A673 (cell line): ENCODE results near the gene P4HA1.

Experiments used
- EZH2 ChIP-seq: fragments of 200-600 bp; sonication (generic); IDR thresholded peaks from 2 replicates; pipeline ENCODE4 v1.6.1; 2017; ENCODE audit warnings: borderline replicate concordance, low read depth, mild to moderate bottlenecking, mixed read lengths, antibody characterized with exemption, low read length; ENCODE audit not compliant: poor library complexity, severe bottlenecking
- TF ChIP-seq, protein P1 (sequence below): fragments of 300-800, 200-600 bp; sonication (generic); conservative IDR thresholded peaks from 2 replicates; pipeline ENCODE4 v1.5.1; 2017; ENCODE audit warnings: low read depth, mild to moderate bottlenecking, antibody characterized with exemption, low read length, moderate library complexity, mixed read lengths

DNA sequence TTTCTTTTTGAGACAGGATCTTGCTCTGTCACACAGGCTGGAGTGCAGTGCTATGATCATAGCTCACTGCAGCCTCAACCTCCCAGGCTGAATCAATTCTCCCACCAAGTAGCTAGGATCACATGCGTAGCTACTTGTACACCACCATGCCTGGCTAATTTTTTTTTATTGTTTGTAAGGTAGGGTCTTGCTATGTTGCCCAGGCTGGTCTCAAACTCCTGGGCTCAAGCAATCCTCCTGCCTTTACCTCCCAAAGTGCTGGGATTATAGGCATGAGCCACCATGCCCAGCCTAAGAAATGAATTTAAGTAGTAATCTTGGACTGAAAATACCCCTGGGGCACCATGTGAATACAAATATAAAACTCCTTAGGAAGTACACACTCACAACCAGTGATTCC is 19.4 kb upstream of the P4HA1 start:
- TF ChIP-seq, protein P1, sequence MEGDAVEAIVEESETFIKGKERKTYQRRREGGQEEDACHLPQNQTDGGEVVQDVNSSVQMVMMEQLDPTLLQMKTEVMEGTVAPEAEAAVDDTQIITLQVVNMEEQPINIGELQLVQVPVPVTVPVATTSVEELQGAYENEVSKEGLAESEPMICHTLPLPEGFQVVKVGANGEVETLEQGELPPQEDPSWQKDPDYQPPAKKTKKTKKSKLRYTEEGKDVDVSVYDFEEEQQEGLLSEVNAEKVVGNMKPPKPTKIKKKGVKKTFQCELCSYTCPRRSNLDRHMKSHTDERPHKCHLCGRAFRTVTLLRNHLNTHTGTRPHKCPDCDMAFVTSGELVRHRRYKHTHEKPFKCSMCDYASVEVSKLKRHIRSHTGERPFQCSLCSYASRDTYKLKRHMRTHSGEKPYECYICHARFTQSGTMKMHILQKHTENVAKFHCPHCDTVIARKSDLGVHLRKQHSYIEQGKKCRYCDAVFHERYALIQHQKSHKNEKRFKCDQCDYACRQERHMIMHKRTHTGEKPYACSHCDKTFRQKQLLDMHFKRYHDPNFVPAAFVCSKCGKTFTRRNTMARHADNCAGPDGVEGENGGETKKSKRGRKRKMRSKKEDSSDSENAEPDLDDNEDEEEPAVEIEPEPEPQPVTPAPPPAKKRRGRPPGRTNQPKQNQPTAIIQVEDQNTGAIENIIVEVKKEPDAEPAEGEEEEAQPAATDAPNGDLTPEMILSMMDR = no peak
- TF ChIP-seq EZH2 = no peak
